ENCODE measurements around the gene ARHGEF18.
A peak's percentile ranks its signal among the peaks of the same experiment; 100 is the strongest.

ARHGEF18 gene

GRCh38 chr19:7386769-7387168, 38.0 kb downstream of the ARHGEF18 start:
- no peak for DNase-seq (ENCODE audit: extremely low spot score)
- ChIA-PET POLR2A (no interaction called here), CTCF (interaction anchor here (0.8 to 2.6 kb wide), 10 partner anchors 10 to 517 kb away, joined by 3 to 11 read pairs (median 3); partner anchors contain the start of genes ARHGEF18 and MAP2K7)
- no peak for TF ChIP-seq CTCF (IDR thresholded peaks at IDR 0.05; ENCODE audit: control extremely low read depth, extremely low read depth, low read depth, missing control alignments)

- ChIA-PET POLR2A (no interaction called here), CTCF (interaction anchor here (0.9 kb wide), 1 partner anchor 24 kb away, joined by 3 read pairs; no protein-coding TSS in a partner anchor)
- no peak for TF ChIP-seq CTCF (IDR thresholded peaks at IDR 0.05; ENCODE audit: control extremely low read depth, extremely low read depth, low read depth, missing control alignments)
- no peak for DNase-seq (ENCODE audit: extremely low spot score)
Measured at GRCh38 chr19:7391218-7391670, 42.5 kb downstream of the ARHGEF18 start.

DNA sequence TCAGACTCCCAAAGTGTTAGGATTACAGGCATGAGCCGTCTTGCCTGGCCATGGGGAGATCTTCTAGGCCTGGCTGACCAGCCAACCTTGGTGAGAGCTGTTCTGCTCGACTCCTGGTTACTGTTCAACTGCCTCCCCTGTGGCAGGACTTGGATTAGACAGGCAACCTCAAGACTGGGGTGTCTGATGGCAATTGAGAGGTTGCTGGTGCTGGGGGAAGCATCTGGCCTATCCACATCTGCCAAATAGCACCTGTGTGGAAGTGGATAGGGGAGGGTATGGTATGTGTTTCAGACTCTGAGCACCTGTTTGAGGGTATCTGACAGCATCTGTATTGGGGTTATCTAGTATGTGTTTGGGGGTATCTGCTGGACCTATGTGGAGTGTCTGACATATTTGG, 44.7 kb downstream of the ARHGEF18 start:
- ChIA-PET CTCF (interaction anchor here (1.0 to 1.1 kb wide), 3 partner anchors 39 to 550 kb away, joined by 3 to 5 read pairs (median 3); partner anchors contain the start of gene TIMM44), POLR2A (interaction anchor here (0.6 kb wide), 1 partner anchor 1235 kb away, joined by 3 read pairs; no protein-coding TSS in a partner anchor)

DNA sequence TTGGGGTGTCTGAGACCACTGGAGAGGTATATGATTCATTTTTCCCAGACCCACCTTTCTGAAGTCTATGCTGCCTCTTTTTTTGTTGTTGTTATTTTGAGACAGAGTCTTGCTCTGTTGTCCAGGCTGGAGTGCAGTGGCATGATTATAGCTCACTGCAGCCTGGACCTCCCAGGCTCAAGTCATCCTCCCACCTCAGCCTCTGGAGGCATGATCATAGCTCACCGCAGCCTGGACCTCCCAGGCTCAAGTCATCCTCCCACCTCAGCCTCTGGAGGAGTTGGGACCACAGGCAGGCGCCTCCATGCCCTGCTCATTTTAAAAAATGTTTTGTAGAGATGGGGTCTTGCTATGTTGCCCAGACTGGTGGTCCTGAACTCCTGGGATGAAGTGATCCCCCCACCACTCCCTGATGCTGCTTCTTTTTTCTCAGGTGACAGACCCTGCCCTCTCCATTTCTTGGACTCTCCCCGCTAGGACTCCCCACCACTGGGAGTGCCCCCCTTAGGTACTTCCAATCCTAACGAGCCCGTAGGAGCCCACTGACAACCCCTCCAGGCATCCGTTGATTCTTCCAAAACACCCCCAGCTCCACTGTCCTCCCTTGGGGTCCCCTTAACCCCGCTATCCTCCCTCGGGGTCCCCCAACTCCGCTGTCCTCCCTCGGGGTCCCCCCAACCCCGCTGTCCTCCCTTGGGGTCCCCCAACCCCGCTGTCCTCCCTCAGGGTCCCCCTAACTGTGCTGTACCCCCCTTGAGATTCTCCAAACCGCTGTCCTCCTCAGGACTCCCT, 45.4 kb downstream of the ARHGEF18 start:
- POLR2A ChIA-PET, result interaction anchor here (0.5 to 0.6 kb wide), 2 partner anchors 285 to 1236 kb away, joined by 3 to 8 read pairs; no protein-coding TSS in a partner anchor
- no peak for TF ChIP-seq CTCF (IDR thresholded peaks at IDR 0.05; ENCODE audit: control extremely low read depth, extremely low read depth, low read depth, missing control alignments)
- no peak for DNase-seq (ENCODE audit: extremely low spot score)
- CTCF ChIA-PET, result interaction anchor here (0.9 to 1.3 kb wide), 6 partner anchors 12 to 550 kb away, joined by 3 to 5 read pairs (median 4); partner anchors contain the start of gene TIMM44

More for the DNA sequence above, 44.7 kb downstream of the ARHGEF18 start:
- DNase-seq (ENCODE audit: extremely low spot score), result no peak
- no peak for TF ChIP-seq CTCF (IDR thresholded peaks at IDR 0.05; ENCODE audit: control extremely low read depth, extremely low read depth, low read depth, missing control alignments)

DNA sequence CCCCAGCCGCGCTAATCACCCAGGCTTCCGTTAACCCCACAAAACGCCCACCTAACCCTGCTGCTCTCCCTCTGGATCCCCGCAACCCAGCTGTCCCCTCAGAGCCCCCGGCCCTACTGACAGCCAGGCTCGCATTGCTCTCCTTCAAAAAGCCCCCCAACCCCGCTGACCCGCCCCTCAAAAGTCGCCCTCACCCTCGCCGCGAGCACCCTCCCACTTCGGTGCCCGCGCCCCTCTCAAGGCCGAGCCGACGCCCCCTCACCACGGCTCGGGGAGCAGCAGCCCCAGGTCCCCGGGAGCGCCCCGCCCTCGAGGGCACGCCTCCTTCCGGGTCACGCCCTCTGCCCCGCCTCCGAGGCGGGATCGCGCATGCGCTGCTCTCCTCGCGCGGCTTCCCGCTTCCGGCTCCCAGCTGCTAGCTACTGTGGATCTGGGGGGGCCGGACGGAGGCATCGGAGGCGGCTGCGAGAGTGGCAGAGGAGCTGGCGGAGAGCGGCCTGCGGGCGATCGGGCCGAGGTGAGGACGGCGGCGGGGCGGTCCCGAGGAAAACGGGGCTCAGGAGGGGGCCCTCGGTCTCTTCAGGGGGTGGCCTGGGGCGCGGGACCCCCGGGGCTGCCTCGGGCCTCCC, 46.1 kb downstream of the ARHGEF18 start:
- ChIA-PET CTCF (interaction anchor here (0.9 to 1.5 kb wide), 5 partner anchors 12 to 73 kb away, joined by 3 to 5 read pairs (median 3); no protein-coding TSS in a partner anchor), POLR2A (interaction anchor here (0.5 kb wide), 1 partner anchor 284 kb away, joined by 8 read pairs; no protein-coding TSS in a partner anchor)
- peak; percentile 97 for DNase-seq (ENCODE audit: extremely low spot score)
- no peak for TF ChIP-seq CTCF (IDR thresholded peaks at IDR 0.05; ENCODE audit: control extremely low read depth, extremely low read depth, low read depth, missing control alignments)

GRCh38 chr19:7395360-7396066, 46.8 kb downstream of the ARHGEF18 start:
- peak; percentile 24 for DNase-seq (ENCODE audit: extremely low spot score)
- TF ChIP-seq CTCF (IDR thresholded peaks at IDR 0.05; ENCODE audit: control extremely low read depth, extremely low read depth, low read depth, missing control alignments), result no peak
- CTCF ChIA-PET, result interaction anchor here (0.8 to 1.5 kb wide), 6 partner anchors 12 to 72 kb away, joined by 3 to 5 read pairs (median 3); no protein-coding TSS in a partner anchor
- POLR2A ChIA-PET, result no interaction called here
